Psoas muscle (tissue), 8 donors: ENCODE measurements around the gene TBC1D22A. TPM values are rescaled to one million over a fixed set of nuclear protein-coding genes. Genes with fewer than 3 reads are reported as not detected.

Source experiments
- ATAC-seq, 4 donors: fragments of 200-7000 bp; cut with Tn5 transposase; one replicate each; pipeline ENCODE4 v1.9.1; 2020; ENCODE audit warnings: moderate library complexity in 3 of 4, mild to moderate bottlenecking in 2 of 4
- DNase-seq, 2 donors: peaks; one replicate each; pipeline ENCODE4 v3.0.0-alpha.2; 2020
- H3K27ac ChIP-seq: fragments of 200-600 bp; one replicate; pipeline ENCODE4 v1.8.0; 2022
- H3K27me3 ChIP-seq, 3 donors: fragments of 200-600 bp in 1 of 3; one replicate each; pipeline versions ENCODE4 v1.6.1 to v1.8.0; 2013 to 2022; ENCODE audit warnings: low read length in 2 of 3, mild to moderate bottlenecking in 2 of 3, moderate library complexity in 1 of 3; ENCODE audit not compliant: insufficient read depth in 3 of 3
- H3K36me3 ChIP-seq, 2 donors: fragments of 200-600 bp in 1 of 2; one replicate each; pipeline versions ENCODE4 v1.6.1 to v1.8.0; 2013 to 2022; ENCODE audit warnings: low read depth in 1 of 2, mild to moderate bottlenecking in 1 of 2, moderate library complexity in 1 of 2; ENCODE audit not compliant: insufficient read depth in 1 of 2
- H3K4me1 ChIP-seq: fragments of 200-600 bp; one replicate; pipeline ENCODE4 v1.8.0; 2022
- H3K4me3 ChIP-seq: fragments of 200-600 bp; one replicate; pipeline ENCODE4 v1.8.0; 2022; ENCODE audit warnings: mild to moderate bottlenecking
- H3K9me3 ChIP-seq: fragments of 200-600 bp; one replicate; pipeline ENCODE4 v1.8.0; 2022
- CTCF ChIP-seq: fragments of 200-600 bp; IDR thresholded peaks from one replicate; pipeline ENCODE4 v1.8.0; 2022; ENCODE audit warnings: antibody characterized with exemption
- WGBS, 3 donors: extraction: QIAGEN DNeasy Blood & Tissue Kit; methylation state at CpG; one replicate each; pipeline versions ENCODE4 v1.1.6 to v1.1.7; 2013; 5-methylcytosine and 5-hydroxymethylcytosine counted together
- intact Hi-C, 2 donors: fragments of 100-400 bp; cut with DNase I; formaldehyde crosslinking; loops; one replicate each; pipeline versions ENCODE4 v1.11.0 to v1.14.2; 2022
- polyA plus RNA-seq, 3 donors: library from polyadenylated mRNA; stranded (reverse); fragments of 200-250 nt; gene quantifications; one replicate each; pipeline ENCODE4 v1.2.3, GENCODE V29; 2013
- total RNA-seq, 4 donors: library from RNA; stranded (reverse); fragmentation: NEBNext Ultra II Directional in 2 of 4; extraction: Animal tissue kit (Norgen Biotek cat#: 25700) in 2 of 4; gene quantifications; one replicate each; pipeline versions ENCODE4 v1.2.1 to v1.2.4, GENCODE V29; 2021 to 2023
- donor health status: healthy with polysubstance abuse.
- donor health status: DM: no; HTN: no; CAD: no; lungs with moderate emphysema.
- donor health status: Bipolar disorder and iron deficiency.
- donor health status: healthy.
- donor health status: DM: yes; HTN: yes; CAD: no.
- donor health status: DM: no; HTN: no; CAD: no.
- donor health status: DM: no; HTN: no; CAD: no.
- donor health status: DM: yes; HTN: yes; CAD: no.

The TBC1D22A gene
- total and polyA plus RNA-seq, 7 donors: 11.7 to 25.0 (median 18.9) TPM

GRCh38 chr22:46845296-46846149 lies 83.1 kb downstream of the TBC1D22A start:
- ATAC-seq (no peak), DNase-seq (no peak)
- no peaks in the 10 kb centered on the region for H3K9me3 ChIP-seq
- H3K27me3 ChIP-seq: no peaks in the 10 kb centered on the region
- peak; percentile 32 for TF ChIP-seq CTCF
- peak overlapping the region; percentile 24 for H3K4me3 ChIP-seq
- no peak overlapping the region for H3K27ac ChIP-seq
- peaks cover 11% of the 10 kb centered on the region for H3K4me1 ChIP-seq
- 32 to 47% (median 34%) methylated on average over 17 of the region's 17 CpGs for WGBS, 3 donors
- H3K36me3 ChIP-seq: no peaks in the 10 kb centered on the region
- intact Hi-C loops: no loop called here

DNA sequence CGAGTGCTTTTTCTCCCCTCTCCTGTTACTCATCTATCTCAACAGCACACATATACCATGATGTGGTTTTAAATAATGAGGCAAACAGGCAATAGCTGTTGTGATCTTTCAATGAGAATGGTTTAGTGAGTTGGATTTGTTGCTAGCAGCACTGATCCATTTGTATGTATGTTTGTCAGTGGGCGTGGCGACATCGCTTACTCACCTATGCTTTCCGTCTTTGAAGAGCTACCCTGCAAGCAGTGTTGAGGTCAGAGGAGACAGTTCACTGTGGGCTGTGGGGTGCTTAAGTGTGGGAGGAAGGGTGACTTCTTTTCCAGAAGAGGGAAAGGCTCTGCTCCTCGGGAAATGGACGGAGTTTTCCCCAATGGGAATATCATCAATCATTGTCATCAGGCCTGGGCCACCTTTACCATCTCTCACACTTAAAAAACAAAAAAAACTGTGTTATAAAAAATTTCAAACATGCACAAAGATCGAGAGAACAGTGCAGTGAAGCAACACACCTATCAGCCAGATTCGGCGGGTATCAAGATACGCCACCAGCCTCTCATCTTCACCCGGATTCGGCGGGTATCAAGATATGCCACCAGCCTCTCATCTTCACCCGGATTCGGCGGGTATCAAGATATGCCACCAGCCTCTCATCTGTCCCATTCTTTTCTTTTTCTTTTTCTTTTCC lies 83.8 kb downstream of the TBC1D22A start:
- no peak for TF ChIP-seq CTCF
- H3K27ac ChIP-seq: no peak overlapping the region
- no peak for DNase-seq
- no peaks in the 10 kb centered on the region for H3K9me3 ChIP-seq
- H3K27me3 ChIP-seq: no peaks in the 10 kb centered on the region
- intact Hi-C loops: no loop called here
- no peaks in the 10 kb centered on the region for H3K36me3 ChIP-seq
- no peak for ATAC-seq
- no peak overlapping the region for H3K4me3 ChIP-seq
- peaks cover 11% of the 10 kb centered on the region for H3K4me1 ChIP-seq
- 90 to 91% (median 91%) methylated on average over 17 of the region's 17 CpGs for WGBS, 3 donors

DNA sequence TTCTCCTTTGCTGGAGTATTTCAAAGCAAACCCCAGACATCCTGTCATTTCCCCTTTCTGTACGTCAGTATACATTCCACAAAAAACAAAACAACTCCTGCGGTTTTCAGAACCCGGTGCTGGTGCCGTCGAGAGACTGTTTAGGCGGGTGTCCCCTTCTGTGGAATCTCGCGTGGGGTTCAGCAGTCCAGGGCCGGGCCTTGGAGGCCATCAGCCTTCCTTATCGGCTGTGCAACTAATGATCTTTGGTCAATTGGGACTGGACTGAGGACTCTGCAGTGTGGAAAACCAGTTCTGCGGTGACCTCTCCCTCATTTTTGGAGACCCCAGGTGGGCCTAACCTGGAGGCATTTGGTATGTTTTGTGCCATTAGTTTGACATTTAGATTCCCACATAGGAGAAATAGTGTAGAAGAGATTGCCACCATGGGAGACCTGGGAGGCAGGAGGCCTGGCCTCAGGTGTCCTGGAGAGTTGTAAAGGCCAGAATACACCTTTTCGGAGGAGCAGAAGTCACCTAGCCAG lies 84.4 kb downstream of the TBC1D22A start:
- 94 to 95% (median 94%) methylated on average over 12 of the region's 12 CpGs for WGBS, 3 donors
- no peaks in the 10 kb centered on the region for H3K9me3 ChIP-seq
- H3K4me3 ChIP-seq: no peak overlapping the region
- TF ChIP-seq CTCF: no peak
- no peaks in the 10 kb centered on the region for H3K27me3 ChIP-seq
- intact Hi-C loops: no loop called here
- ATAC-seq: no peak
- no peak for DNase-seq
- H3K36me3 ChIP-seq: no peaks in the 10 kb centered on the region
- H3K27ac ChIP-seq: no peak overlapping the region
- peaks cover 11% of the 10 kb centered on the region for H3K4me1 ChIP-seq

GRCh38 chr22:46848197-46848596 lies 85.7 kb downstream of the TBC1D22A start:
- Histone ChIP-seq H3K27ac (no peak overlapping the region), H3K9me3 (no peaks in the 10 kb centered on the region), H3K4me3 (no peak overlapping the region), H3K4me1 (peaks cover 11% of the 10 kb centered on the region), H3K36me3 (no peaks in the 10 kb centered on the region), H3K27me3 (no peaks in the 10 kb centered on the region)
- no peak for TF ChIP-seq CTCF
- intact Hi-C loops: no loop called here
- DNase-seq (no peak), ATAC-seq (peak in 3 of 4 donors; percentile 18 to 48 (median 25))
- WGBS, 3 donors: 93 to 95% (median 94%) methylated on average over 11 of the region's 11 CpGs
